Kidney glomerular epithelial cell (primary cell): ENCODE data around the gene GRK1.
A peak's percentile ranks its signal among the peaks of the same experiment; 100 is the strongest.

Experiments used
- DNase-seq: peaks from one replicate; lab custom pipeline; 2025; lab: John Stamatoyannopoulos, UW

Gene GRK1

DNA sequence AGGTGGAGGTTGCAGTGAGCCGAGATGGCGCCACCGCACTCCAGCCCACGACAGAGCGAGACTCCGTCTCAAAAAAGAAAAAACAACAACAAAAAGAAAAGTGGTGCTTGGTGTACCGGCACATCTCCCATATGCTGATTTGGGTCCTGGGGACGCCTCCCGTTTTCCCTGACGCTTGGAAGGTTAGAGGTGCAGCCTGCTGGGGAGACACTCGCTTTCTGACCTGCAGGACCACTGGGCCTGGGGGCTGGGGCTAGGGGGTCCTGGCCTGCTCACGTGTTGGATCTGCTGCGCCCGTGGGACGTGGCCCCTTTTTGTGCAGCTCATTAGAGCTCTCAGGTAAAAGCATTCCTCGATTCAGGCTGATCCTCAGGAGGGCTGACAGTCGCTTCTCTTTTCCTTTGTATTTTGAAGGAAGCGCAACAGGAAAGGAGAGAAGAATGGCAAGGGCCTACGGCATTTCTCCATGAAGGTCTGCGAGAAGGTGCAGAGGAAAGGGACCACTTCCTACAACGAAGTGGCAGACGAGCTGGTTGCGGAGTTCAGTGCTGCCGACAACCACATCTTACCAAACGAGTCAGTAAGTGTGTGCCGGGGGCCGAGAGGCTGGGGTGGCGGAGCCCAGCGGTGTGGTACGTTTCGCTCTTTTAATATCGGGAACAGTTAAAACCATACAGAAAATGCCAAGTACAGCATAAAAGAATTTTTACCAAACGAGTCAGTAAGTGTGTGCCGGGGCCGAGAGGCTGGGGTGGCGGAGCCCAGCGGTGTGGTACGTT, 34.1 kb upstream of the GRK1 start:
- no peak for DNase-seq

DNA sequence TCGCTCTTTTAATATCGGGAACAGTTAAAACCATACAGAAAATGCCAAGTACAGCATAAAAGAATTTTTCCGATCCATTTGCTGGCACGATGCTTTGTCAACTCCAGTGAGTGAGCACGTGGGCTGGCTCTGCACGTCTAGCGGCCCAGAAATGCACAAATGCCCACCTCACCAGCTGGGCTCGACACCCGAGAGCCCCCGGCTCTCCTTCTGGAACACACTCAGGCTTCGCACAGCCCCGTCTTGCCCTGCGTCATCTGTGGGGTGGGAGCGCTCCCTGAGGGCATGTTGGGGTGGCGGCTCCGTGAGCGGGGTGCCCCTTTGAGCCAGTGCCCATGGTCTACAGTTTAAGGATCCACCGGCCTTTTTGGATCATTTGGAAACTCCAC, 33.5 kb upstream of the GRK1 start:
- DNase-seq = no peak

DNA sequence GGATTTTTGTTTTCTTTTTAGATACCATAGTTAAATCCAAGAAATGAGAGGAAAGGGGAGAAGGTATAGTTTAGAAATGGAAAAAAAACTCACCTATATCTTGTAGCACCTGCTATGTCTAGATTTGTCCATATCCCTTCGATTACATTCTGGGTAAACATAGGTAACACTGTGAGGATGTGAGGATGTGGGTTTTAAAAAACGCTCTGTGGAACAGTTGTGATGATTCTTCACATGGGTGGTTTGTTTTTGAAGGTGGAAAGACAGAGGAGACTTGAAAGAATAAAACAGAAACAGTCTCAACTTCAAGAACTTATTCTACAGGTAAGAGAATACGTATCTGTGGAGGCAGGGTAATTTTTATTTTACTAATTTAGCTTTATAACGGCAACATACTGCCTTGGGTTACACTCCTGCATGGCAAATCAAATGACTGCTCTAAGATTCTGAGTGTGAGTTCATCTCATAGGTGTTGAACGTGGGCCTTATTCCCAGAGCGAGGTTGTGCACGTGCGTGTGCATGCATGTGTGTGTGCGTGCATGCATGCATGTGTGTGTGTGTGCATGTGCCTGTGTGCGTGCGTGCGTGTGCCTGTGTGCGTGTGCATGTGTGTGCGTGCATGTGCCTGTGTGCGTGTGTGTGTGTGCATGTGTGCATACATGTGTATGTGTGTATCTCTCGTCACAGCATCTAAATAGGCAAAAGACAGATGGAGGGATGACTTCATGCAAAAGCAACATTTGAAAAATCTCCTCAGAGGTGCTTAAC, 32.6 kb upstream of the GRK1 start:
- no peak for DNase-seq

- DNase-seq = no peak
Measured at GRCh38 chr13:113635048-113635420, 32.0 kb upstream of the GRK1 start.

DNA sequence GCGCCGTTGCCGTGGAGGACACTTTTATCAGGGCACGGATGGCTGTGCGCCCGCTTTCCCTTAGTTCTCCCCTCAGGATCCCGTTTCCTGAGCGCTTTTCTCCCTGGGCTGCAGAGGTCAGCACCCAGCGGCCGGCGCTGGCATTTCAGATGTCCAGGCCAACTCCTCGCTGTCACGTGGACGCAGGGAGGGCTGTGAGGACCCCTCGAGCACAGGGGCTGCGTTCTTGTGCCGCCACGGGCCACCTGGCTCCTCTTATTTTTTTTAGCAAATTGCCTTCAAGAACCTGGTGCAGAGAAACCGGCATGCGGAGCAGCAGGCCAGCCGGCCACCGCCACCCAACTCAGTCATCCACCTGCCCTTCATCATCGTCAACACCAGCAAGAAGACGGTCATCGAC, 31.3 kb upstream of the GRK1 start:
- no peak for DNase-seq

GRCh38 chr13:113636266-113636963, 30.6 kb upstream of the GRK1 start:
- DNase-seq = no peak

GRCh38 chr13:113637262-113638160, 29.5 kb upstream of the GRK1 start:
- no peak for DNase-seq

GRCh38 chr13:113638173-113638746, 28.8 kb upstream of the GRK1 start:
- no peak for DNase-seq

DNA sequence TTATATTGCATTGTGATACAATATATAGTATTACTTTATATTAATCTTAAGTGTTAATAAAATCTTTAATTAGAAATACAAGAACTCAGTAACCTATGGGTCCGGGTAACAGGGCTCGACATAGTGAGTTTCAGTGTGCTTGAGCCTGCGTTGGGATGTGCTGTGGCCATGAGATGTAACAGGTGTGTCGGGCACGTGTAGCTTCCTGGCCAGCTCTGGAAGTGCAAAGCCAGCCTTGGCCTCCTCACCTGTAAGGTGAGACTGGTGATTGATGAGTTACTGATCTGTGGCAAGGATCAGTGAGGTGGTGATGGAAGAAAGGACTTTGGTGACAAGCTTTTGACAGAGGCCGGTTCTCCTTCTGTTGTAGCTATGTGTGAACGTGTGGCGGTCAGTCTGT, 28.2 kb upstream of the GRK1 start:
- no peak for DNase-seq

- no peak for DNase-seq
Measured at GRCh38 chr13:113639616-113640262, 27.3 kb upstream of the GRK1 start.

DNA sequence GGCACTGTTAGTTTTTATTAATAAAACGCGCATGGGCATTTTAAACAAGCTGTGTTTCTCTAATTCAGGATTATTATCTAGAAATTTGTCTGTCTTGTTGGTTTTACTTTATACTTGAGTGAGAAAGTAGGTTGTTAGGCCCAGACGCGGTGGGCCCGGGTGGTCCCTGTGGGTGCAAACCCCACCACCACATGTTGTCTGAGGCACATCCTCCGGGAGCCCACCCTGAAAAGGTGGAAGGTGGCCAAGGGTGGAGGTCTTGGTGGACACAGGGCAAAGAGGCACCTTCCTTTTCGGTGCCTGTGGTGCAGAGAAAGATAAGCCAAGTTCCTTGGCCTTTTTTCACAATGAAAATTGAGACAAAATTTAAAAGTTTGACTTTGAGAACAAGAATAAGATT, 25.6 kb upstream of the GRK1 start:
- DNase-seq = no peak

GRCh38 chr13:113642563-113642962, 24.5 kb upstream of the GRK1 start:
- DNase-seq = no peak

- DNase-seq = peak; percentile 83
Measured at GRCh38 chr13:113643593-113643992, 23.4 kb upstream of the GRK1 start.

- DNase-seq = no peak
Measured at GRCh38 chr13:113644800-113645199, 22.2 kb upstream of the GRK1 start.

GRCh38 chr13:113645329-113645728, 21.7 kb upstream of the GRK1 start:
- DNase-seq = no peak

- DNase-seq = no peak
Measured at GRCh38 chr13:113646376-113646775, 20.6 kb upstream of the GRK1 start.

DNA sequence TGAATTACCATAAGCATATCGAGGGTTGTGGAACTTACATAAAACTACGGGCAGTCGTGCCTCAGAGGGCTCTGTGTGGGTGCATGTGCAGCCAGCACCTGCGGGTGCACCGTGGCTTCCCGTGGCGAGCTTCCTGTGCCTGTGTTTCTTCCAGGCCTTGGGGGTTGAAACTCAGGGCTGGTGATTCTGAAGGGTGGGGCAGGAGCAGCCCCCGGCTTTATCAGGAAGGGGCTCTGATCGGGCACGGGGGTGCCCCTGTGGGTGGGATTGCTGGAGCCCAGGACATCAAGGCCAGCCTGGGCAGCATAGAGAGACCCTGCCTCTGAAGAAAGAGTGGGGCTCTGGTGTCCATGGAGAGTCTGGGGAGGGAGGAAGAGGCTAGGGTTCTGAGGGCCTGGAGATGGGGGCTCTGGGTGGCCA, 20.1 kb upstream of the GRK1 start:
- DNase-seq = no peak

- DNase-seq = peak; percentile 29
Measured at GRCh38 chr13:113647351-113648215, 19.4 kb upstream of the GRK1 start.

DNA sequence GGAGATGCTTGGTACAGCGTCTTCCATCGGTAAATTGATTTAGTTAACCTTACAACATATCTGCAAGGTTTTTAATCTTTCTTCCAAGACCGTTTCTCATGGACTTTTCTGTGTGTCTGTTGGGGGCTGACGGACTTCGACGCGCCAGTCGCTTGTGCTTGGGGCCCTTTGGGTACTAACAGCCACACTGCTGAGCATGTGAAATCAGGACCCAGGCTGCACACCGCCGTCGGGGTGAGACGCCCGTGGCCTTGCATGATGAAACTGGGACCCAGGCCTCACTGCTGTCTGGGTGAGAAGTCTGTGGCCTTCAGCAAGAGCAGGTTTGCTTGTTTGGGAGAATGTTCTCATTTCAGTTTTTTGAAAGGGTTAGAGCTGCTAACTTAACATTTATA, 18.8 kb upstream of the GRK1 start:
- no peak for DNase-seq

GRCh38 chr13:113649212-113649611, 17.8 kb upstream of the GRK1 start:
- DNase-seq = no peak
